GM23338 (cell line): ENCODE measurements around the gene GRAMD1B.

Source experiments
- CREB1 ChIP-seq: fragments of 250-450 bp; sonication (Bioruptor Pico); IDR thresholded peaks from 2 replicates; pipeline ENCODE4 v1.5.0; 2020; ENCODE audit warnings: low read depth, mild to moderate bottlenecking, moderate library complexity
- CTCF ChIP-seq, 2 experiments: fragments of 200-600 bp in 1 of 2; sonication (generic) in 1 of 2; conservative IDR thresholded peaks; 2 replicates each; pipeline versions ENCODE4 v1.5.1 to v1.6.1; 2016 to 2017; ENCODE audit warnings: antibody characterized with exemption in 2 of 2, low read depth in 2 of 2, mild to moderate bottlenecking in 2 of 2, moderate library complexity in 1 of 2
- ETS1 ChIP-seq: IDR thresholded peaks from 2 replicates; pipeline ENCODE4 v1.6.1; 2016; ENCODE audit warnings: antibody characterized with exemption
- EZH2 ChIP-seq: fragments of 200-600 bp; sonication (generic); IDR thresholded peaks from one replicate; pipeline ENCODE4 v1.8.0; 2017; ENCODE audit warnings: antibody characterized with exemption, mild to moderate bottlenecking, low read depth; ENCODE audit not compliant: unreplicated experiment
- EZH2phosphoT487 ChIP-seq: fragments of 200-600 bp; sonication (generic); IDR thresholded peaks from one replicate; pipeline ENCODE4 v1.8.1; 2018; ENCODE audit warnings: antibody characterized with exemption; ENCODE audit not compliant: unreplicated experiment
- JUNB ChIP-seq: IDR thresholded peaks from one replicate; pipeline ENCODE4 v1.6.1; 2016; ENCODE audit warnings: antibody characterized with exemption; ENCODE audit not compliant: unreplicated experiment
- NANOG ChIP-seq: IDR thresholded peaks from 2 replicates; pipeline ENCODE4 v1.6.1; 2016; ENCODE audit warnings: antibody characterized with exemption, borderline replicate concordance
- POLR2AphosphoS5 ChIP-seq: IDR thresholded peaks from 2 replicates; pipeline ENCODE4 v1.6.1; 2016; ENCODE audit warnings: antibody characterized with exemption, low read depth
- STAT1 ChIP-seq: IDR thresholded peaks from one replicate; pipeline ENCODE4 v1.6.1; 2016; ENCODE audit warnings: antibody characterized with exemption; ENCODE audit not compliant: unreplicated experiment
- ZNF114 ChIP-seq: fragments of 250-450 bp; sonication (Bioruptor Pico); IDR thresholded peaks from 2 replicates; pipeline ENCODE4 v1.5.0; 2020; ENCODE audit warnings: mild to moderate bottlenecking, moderate library complexity
- ZNF331 ChIP-seq: fragments of 250-450 bp; sonication (Bioruptor Pico); IDR thresholded peaks from 2 replicates; pipeline ENCODE4 v1.5.0; 2020; ENCODE audit warnings: low read depth, mild to moderate bottlenecking, moderate library complexity
- TF ChIP-seq, protein P1 (sequence below): IDR thresholded peaks from one replicate; pipeline ENCODE4 v1.6.1; 2018; ENCODE audit warnings: antibody characterized with exemption; ENCODE audit not compliant: unreplicated experiment

DNA sequence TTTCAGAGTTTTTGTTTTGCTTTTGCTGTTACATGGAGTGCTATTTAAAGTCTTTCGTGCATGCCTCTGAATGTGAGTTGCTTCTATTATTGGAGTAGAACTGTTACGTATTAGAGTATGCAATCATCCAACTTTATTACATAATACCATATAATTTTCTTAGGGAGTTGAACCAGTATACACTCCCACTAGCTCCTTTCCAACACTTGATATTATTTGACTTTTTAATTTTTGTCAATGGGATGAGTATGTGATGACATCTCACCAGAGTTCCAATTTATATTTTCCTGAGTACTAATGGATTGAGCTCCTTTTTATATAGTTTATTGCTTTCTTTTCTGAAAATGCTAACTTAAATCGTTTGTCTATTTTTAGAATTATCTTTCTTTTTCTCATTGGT, 90.9 kb downstream of the GRAMD1B start:
- TF ChIP-seq CTCF (conservative IDR thresholded peaks at IDR 0.05; ENCODE audit: low read depth in 2 of 2) (no peak), EZH2 (no peak), STAT1 (no peak), POLR2AphosphoS5 (no peak), EZH2phosphoT487 (no peak), ETS1 (no peak), CREB1 (CRISPR knock-in tag) (no peak), JUNB (no peak), NANOG (no peak), ZNF331 (no peak), ZNF114 (no peak)
- TF ChIP-seq, protein P1, sequence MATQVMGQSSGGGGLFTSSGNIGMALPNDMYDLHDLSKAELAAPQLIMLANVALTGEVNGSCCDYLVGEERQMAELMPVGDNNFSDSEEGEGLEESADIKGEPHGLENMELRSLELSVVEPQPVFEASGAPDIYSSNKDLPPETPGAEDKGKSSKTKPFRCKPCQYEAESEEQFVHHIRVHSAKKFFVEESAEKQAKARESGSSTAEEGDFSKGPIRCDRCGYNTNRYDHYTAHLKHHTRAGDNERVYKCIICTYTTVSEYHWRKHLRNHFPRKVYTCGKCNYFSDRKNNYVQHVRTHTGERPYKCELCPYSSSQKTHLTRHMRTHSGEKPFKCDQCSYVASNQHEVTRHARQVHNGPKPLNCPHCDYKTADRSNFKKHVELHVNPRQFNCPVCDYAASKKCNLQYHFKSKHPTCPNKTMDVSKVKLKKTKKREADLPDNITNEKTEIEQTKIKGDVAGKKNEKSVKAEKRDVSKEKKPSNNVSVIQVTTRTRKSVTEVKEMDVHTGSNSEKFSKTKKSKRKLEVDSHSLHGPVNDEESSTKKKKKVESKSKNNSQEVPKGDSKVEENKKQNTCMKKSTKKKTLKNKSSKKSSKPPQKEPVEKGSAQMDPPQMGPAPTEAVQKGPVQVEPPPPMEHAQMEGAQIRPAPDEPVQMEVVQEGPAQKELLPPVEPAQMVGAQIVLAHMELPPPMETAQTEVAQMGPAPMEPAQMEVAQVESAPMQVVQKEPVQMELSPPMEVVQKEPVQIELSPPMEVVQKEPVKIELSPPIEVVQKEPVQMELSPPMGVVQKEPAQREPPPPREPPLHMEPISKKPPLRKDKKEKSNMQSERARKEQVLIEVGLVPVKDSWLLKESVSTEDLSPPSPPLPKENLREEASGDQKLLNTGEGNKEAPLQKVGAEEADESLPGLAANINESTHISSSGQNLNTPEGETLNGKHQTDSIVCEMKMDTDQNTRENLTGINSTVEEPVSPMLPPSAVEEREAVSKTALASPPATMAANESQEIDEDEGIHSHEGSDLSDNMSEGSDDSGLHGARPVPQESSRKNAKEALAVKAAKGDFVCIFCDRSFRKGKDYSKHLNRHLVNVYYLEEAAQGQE = no peak
